ENCODE results near the gene STAM.

The STAM gene

DNA sequence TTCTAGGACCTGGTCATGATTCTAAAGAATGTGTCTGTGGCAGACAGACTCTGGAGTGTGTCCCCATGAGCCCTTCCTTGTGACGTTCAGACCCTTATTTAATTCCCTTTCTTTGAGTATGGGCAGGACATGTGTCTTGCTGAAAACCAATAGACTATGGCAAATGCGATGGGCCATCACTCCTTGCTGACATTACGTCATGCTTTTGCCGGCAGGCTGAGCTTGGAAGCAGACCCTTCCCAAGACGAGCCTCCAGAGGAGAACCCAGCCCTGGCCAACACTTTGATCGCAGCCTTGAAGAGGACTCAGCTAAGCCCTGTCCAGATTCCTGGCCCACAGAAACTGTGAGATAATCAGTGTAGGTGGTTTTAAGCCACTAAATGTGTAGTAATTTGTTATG is 89.7 kb downstream of the STAM start:
- DNase-seq: no peak

DNA sequence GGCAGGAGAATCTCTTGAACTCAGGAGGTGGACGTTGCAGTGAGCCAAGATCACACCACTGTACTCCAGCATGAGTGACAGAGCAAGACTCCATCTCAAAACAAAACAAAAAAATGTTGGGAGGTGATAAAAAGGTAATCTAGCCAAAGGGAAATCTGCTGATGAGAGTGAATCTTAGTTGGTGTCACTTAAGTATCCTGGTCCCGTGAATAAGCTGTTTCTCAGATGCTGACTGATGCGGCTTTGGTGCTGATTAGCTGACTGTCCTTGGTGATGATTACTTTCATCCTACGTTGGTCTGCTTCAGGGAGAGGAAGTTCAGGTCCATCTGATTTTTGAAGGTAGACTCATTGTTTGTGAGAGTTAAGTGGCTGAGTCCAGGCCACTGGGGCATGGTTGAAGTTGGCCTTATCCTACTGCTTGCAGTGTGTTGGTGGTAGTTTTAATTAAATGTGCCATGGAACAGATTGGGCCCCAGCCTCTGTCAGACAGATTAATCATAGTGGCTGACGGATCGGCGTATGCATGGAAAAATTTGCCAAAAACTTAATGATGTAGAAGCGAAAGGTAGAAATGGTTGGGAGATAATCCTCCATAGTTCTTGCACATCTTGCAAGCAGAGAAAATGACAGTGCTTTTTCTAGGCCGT is 90.6 kb downstream of the STAM start:
- DNase-seq: no peak

DNA sequence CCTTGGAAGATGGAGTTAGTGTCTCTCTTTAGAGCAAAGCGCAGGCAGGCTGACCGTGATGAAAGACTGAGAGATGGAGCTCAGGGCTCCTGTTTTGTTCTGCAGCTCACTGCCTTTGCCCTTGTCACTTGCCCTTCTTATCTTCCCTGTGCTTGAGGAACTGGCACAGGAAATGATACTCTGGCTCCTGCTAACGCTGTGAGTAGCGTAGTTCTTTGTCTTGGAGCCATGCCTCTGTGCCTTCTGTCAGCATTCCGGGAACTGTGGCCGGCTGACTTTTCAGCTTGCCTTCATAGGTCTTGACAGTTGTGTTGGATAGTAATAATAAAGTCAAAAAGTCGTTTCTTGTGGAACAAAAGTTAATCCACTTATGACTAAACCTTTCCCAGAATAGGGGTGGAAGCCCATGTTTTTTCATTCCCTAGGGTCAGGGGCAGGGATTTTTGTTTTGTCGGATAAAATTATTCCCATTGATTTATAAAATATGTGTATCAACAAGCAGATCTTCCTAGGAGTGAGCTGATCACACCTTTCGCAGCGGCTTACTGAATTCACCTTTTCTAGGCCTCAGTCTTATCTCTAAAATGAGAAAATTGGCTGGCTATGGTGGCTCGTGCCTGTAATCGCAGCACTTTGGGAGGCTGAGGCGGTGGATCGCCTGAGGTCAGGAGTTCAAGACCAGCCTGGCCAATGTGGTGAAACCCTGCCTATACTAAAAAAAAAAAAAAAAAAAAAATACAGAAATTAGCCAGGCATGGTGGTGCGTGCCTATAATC is 91.4 kb downstream of the STAM start:
- no peak for DNase-seq

DNA sequence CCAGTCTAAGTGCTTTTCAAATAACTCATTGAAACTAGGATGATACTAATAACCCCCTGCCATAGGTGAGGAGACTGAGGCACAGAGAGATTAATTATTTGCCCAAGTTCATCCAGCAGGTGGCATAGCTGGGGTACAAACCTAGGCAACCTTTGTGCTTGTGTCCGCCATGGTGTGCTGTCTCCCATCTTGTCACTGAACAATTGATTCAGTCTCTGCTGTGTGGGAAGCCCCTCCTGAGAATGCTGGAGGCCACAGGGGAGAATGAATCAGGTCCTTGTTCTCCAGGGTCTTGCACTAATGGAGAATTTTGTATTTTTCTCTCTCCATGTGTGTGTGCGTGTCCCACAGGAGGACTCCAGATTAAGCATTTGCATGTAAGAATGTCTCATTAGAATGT is 92.3 kb downstream of the STAM start:
- DNase-seq: no peak

DNA sequence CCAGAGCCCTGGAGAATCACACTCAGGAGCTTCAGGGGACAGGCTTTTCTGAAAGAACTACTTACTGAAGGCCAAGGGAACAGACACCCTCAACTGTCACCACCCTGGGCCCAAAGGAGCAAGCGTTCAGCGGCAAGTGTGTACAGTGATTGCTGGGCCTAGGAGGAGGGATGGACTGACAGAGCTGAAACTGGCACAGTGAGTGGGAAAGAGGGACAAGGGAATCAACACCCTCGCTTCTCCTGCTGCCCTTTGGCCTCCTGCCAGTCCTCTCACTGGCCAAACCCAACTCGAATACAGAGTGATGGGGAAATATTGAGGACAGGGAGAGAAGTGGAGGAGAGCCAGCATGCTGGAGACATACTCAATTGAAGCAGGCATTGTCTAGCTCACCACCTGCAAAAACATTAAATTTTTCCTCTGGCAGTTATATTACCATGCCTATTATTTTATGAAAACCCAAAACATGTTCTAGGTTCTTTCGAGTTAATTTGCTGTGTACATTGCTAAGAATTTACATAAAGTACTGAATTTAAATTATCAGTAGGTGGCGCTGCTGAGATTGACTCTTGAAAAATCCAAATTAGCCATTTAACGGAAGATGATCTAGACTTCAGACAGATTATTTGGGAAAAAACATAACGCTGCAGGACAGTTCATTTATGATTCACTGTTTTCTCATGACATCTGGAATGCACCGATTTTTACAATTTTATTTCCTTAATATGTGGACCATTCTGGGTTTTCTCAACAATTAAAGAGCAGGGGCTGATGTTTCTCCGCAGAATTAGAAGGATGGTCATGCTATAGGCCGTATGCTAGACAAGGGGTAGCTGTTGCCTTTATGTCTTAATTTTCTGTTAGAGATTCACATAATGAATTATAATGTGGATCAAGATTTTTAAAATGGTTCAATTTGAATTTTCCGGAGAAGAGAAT is 93.3 kb downstream of the STAM start:
- no peak for DNase-seq

DNA sequence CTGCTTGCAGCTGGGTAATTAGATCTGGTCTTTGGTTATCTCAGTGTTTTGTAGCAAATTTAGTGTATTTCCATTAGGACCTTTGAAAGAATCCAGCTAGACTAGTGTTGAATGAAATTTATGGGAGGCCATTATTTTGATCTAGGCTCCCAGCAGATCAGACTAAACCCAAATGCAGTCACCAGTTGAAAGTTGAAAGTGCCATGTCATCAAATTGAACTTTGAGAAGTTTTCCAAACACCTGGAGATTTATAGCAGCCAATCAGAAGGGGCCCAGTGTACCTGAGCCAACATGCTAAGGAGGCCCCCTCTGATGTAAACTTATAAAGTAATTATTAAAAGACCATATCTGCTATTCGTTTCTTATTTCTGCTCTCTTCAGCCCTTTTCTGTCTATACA is 96.7 kb downstream of the STAM start:
- no peak for DNase-seq

DNA sequence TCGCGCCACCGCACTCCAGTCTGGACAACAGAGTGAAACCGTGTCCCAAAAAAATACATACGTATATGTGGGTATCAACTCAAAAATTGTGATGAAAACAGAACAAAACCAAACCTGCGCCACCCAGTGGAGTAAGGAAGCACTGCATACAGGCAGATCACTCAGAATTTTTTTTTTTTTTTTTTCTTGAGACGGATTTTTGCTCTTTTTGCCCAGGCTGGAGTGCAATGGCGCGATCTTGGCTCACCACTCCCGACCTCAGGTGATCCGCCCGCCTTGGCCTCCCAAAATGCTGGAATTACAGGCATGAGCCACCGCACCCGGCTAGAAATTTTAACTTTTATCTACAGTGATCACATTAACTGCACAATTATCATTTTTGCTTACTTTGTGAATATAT is 99.0 kb downstream of the STAM start:
- no peak for DNase-seq

DNA sequence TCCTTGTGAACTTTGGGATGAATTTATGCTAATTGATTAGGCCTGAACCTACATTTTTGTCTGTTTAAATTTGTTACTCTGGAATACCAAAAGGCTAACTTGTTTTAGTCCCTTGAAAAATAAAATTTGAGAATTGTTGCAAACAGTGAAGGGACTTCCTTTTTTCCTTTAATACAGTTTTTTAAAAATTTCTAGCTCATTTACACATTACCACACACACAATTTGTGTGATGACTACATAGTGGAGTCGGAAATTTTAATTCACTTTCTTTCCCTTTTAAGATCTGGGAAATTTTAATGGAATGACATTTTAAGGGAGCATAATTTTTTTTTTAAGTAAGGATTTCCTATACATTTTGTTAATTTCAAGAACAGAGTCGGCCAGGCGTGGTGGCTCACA is 99.5 kb downstream of the STAM start:
- DNase-seq: no peak

DNA sequence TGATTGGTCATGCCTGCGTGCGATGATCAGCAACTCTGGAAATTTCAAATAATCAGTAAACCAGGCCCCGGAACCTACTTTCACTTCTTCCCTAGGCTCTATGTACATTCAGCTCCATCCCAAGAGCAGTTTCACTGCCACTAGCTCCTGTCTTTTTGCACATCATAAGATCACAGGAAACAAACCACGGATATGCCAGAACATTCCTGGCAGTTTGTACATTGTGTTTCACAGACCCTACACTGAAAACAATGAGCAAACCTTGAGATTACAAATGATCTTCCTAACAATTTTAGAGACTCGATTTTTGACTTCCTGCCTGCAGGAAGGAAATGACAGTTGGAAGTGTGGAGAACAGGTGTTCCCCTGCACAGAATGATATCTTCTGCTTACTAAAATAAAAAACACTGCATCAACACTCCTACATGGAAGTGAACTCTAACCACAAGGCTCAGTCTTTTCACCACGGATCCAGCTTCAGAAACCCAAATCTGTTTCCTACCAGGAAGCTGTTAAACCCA is 100.5 kb downstream of the STAM start:
- DNase-seq: no peak

DNA sequence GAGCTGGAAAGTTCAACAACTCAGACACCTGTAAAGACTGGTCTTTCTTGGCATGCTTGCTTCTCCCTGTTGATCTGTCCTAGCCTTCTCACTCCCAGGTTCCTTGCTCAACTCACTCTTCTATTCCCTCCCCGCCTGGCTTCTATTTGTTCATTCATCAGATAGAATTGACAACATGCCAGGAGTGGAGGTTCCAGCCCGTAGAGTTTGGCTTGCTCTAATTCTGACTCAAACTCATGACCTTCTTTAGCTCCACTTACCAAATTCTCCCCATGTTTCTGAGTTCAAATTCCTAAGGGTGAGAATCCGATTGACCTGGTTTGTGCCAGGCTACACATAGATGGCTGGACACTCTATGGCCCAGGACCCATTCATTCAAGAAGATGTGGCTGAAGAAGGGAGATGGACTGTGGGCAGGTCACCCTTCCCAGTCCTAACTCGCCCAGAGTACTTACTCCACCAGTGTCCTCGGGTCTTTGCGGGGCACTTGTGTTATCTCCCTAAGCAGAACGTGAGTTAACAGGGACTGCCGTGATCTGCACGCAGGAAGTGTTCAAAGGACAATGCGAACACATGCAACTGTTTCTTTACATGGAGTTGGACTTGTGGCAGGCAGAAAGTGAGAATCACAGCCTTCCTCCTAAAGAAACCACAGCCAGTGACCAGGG is 104.1 kb downstream of the STAM start:
- DNase-seq: no peak

DNA sequence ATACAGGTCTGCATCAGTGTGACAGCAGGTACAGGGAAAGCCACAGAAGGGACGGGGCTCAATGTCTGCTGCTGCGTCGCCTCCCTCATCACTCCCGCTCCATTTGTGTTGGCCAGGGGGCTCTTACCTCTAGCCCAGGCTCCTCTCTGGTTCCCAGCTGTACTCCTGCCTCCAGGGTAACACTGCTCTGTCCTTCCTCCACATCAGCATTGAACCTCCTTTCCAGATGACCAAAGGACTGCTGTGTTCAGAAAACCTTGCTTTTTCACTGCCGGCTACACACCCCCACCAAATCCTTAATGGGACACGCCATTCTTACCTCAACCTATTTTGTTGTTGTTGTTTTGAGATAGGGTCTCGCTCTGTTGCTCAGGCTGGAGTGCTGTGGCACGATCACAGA is 105.9 kb downstream of the STAM start:
- DNase-seq: no peak

DNA sequence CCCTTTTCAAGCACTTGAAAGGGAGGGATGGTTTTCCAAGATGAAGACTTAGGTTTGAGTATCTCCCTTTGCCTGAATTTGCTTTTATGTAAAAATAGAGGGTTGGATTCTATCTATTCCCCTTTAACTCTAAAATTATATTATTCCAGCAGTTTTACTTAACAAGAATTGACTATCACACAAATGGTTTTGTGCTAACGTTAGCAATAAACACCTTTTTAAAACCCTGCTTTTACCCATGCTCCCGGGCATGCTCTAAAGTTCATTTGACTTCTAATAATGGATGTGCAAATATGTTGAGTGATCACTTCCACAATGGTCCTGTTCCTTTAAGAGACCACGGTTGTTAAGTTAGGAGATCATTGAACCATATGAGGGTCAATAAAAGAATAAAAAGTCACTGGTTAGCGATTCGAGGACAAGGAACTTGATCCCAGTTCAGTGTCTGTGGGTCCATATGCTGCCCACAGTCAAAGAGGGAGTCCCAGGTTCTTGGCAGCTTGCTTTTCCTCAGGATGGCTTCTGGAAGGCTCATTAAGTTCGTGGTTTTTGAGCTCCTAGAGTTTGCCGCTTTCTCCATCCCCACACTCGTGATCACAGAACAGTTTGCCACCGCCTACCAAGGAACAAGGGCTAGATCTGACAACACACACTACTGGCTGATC is 108.0 kb downstream of the STAM start, which contains the start of gene TMEM236:
Gene TMEM236, plus strand, starts transcription at position 421 of the 665 bp plus-strand sequence. Its CDS starts 95 bp downstream, at position 516.
- DNase-seq: no peak

DNA sequence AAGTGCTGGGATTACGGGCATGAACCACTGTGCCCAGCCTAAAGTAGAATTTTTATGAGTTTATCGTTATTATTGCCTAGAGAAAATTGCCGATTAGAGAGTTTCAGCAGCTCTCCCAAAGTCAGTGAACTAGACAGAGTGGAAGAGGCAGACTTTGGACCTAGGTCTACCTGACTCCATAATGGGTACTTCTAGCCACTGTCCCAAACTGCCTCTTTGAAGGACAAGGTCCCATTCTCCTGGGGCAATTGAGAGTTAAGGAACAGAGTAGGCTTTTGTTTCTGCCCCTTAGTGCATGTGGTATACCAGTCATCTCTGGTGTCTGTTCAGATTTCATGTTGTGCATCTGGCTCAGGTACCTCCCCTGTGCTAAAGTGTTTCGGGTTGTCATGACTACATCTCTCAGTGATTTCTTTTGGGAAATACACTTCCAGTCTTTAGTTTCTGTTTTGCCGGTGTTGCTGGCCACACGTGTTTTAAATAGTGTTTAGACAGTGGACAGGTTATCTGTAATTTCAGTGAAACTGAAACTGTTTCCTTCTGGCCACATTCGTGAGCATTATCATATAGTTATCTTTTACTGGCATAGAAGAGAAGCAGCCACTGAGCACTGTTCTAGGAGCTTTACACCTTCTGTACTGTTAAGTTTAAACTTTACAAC is 112.7 kb downstream of the STAM start:
- DNase-seq: no peak

DNA sequence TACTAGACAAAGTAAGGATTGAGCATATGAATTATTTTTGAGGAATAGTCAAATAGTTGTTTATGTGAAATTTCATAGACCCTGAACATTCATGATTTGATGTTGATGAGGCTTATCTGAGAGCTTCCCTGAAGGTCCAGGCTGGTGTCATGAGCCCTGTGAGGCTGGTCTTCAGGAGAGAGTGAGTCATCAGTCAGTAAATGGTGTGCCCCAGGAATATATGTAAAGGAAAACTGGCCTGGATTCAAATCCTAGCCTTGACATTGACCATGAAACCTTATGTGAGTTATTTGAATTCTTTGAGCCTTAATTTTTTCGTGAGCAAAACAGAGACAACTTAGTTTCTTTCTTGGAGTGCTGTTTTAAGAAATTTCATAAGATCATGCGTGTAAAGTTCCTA is 114.2 kb downstream of the STAM start:
- DNase-seq: no peak

DNA sequence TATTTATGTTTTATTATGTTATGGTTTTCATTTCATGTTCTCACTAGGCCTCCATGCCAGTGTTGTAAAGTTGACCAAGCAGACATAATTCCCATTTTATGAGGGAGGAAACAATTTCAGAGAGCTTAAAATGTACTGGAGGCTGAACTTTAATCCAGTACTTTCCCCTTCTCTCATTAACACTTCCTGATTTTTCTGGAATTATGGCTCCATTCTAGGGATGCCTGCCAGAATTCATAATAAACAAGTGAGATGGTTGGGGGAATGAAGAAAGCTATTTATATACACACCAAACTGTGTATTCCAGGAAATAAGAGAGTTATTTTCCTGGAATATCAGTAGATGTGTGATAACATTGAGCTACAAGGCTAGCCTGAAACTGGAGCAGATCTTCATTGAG is 114.9 kb downstream of the STAM start:
- DNase-seq: no peak

DNA sequence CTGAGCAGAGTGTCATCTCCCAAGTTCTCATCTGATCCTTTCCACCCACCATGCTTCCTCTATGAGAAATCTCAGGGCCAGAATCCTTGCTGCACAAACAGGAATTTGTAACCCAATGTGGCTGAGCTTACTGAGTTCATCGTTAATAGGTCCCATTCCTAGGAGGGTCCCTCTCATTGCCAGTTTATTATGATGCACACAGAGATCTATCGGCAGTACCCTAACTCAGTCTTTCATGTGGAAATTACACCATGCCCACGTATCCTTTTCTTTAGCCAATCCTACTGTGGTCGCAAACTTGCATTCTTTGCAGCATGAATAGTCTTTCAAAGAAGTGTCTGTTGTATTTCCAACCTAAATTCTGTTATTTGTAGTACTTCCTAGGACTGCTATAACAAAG is 120.2 kb downstream of the STAM start:
- DNase-seq: no peak

DNA sequence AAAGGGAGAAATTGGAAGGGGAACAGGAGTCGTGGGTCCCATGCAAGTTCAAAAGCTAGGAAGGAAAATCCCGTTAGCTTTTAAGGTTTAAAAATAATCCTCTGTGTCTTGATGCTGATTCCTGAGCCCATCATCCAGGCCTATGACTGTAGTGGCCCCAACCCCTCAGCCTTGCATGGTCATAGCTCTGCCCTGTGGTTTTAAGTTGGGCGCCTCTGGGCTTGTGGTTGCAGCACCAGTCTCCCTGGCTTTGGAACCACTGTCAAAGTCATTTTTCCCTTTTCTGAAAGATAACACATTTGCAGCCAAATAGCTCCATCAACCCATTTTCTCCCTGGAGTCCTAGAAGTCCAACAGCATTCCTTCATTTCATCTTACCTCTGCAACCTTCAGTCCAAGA is 121.7 kb downstream of the STAM start:
- no peak for DNase-seq

Data from DMS79 (cell line).